HFF-Myc (cell line): ENCODE measurements around the gene EFNA1.

ENCODE experiments used
- DNase-seq: peaks from one replicate; pipeline ENCODE4 v3.0.0-alpha.2; 2011; ENCODE audit warnings: low read depth; ENCODE audit errors: extremely low read depth
- H3K4me3 ChIP-seq: replicated peaks from 2 replicates; pipeline ENCODE4 v1.5.1; 2011; ENCODE audit warnings: low read depth, mild to moderate bottlenecking, control low read depth, low read length
- TF ChIP-seq, protein P1 (sequence below): IDR thresholded peaks from 2 replicates; pipeline ENCODE4 v1.5.1; 2012; ENCODE audit warnings: mild to moderate bottlenecking, low read depth, low read length, control low read depth; ENCODE audit errors: missing control alignments

Gene EFNA1

GRCh38 chr1:155134880-155135414, 7.3 kb downstream of the EFNA1 start:
- peak; percentile 79 for DNase-seq
- H3K4me3 ChIP-seq, result peak overlapping the region; percentile 66
- TF ChIP-seq, protein P1, sequence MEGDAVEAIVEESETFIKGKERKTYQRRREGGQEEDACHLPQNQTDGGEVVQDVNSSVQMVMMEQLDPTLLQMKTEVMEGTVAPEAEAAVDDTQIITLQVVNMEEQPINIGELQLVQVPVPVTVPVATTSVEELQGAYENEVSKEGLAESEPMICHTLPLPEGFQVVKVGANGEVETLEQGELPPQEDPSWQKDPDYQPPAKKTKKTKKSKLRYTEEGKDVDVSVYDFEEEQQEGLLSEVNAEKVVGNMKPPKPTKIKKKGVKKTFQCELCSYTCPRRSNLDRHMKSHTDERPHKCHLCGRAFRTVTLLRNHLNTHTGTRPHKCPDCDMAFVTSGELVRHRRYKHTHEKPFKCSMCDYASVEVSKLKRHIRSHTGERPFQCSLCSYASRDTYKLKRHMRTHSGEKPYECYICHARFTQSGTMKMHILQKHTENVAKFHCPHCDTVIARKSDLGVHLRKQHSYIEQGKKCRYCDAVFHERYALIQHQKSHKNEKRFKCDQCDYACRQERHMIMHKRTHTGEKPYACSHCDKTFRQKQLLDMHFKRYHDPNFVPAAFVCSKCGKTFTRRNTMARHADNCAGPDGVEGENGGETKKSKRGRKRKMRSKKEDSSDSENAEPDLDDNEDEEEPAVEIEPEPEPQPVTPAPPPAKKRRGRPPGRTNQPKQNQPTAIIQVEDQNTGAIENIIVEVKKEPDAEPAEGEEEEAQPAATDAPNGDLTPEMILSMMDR, result no peak

GRCh38 chr1:155135415-155136028, 7.8 kb downstream of the EFNA1 start, which contains the start of gene SLC50A1:
Gene SLC50A1 (plus strand): TSS chr1:155135852. CDS start chr1:155135912, 60 bp downstream.
- TF ChIP-seq, protein P1, result no peak
- peak within 1 kb of the TSS; percentile 66 for H3K4me3 ChIP-seq

GRCh38 chr1:155136748-155137147, 9.1 kb downstream of the EFNA1 start:
- peak overlapping the region; percentile 66 for H3K4me3 ChIP-seq
- no peak for DNase-seq
- TF ChIP-seq, protein P1, result no peak

More at GRCh38 chr1:155135415-155136028, 7.8 kb downstream of the EFNA1 start, which contains the start of gene SLC50A1:
- DNase-seq, result peak; percentile 65

- DNase-seq, result no peak
- TF ChIP-seq, protein P1, result no peak
- H3K4me3 ChIP-seq, result peak overlapping the region; percentile 66
These were observed 9.7 kb downstream of the EFNA1 start for GRCh38 chr1:155137154-155137949.

GRCh38 chr1:155139895-155140629, 12.4 kb downstream of the EFNA1 start, which contains the start of gene DPM3:
Gene DPM3 (minus strand): TSS chr1:155140531. CDS start chr1:155140240, 291 bp downstream.
- no peak for DNase-seq
- H3K4me3 ChIP-seq, result peak within 1 kb of the TSS; percentile 78
- TF ChIP-seq, protein P1, result no peak

DNA sequence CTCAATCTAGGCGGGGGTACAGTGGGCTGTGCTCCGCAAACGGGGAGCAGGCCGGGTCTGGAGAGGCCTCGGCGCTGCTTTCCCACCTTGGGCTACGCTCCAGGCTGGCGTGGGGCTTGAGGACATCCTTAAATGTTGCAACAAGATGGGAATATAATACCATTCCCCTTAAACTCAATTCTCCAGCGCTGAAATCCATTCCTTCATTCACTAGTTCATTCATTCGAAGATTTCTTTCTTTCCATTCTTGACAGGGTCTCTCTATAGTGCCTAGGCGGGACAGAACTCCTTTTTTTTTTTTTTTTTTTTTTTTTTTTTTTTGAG, 12.9 kb downstream of the EFNA1 start:
- peak overlapping the region; percentile 78 for H3K4me3 ChIP-seq
- no peak for DNase-seq
- TF ChIP-seq, protein P1, result no peak
